Dedifferentiated amniotic fluid mesenchymal stem cell (primary cell): ENCODE measurements around the gene GPR37.

ENCODE experiments used
- DNase-seq: peaks from one replicate; pipeline ENCODE4 v3.0.0-alpha.2; 2016; ENCODE audit errors: extremely low spot score

GPR37 gene

GRCh38 chr7:124779620-124780019 lies 14.0 kb upstream of the GPR37 start:
- no peak for DNase-seq

DNA sequence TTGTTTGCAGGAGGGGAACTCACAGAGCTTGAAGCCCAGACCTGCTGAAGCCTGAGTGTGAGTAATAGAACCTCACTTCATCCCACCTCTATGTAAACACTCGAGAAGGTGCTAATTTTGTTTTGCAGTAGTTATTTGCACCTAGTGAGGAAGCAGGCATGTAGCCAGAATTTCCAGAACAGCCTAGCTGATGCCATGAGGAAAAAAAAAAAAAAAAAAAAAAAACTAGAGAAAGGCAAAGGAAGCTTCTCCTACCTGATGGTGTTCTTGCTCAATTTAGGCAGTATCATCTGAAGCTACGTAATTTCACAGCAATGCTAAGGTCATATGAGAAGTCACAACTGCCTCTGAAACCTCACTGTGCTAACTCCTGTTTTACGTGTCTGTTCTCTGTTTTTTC lies 13.6 kb upstream of the GPR37 start:
- no peak for DNase-seq

DNA sequence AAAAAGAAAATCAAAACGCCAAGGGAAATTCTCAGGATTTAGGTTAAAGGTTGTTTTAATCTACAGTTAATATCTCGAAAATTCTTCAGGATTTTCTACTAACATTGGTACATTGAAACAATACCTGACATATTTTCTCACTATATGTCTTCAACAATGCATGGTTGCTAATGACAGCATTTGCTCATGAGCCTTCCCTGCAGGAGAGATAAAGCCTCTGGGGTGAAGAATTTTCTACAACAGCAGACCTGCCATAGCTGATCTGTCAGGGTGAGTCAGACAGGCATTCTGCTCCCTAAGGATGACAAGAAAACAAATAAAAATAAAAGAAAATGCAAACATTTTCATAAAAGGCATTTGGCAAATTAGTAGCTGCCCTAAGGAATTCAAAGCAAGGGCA lies 11.7 kb upstream of the GPR37 start:
- DNase-seq: no peak

- no peak for DNase-seq
Measured at GRCh38 chr7:124776153-124776552, 10.6 kb upstream of the GPR37 start.

- no peak for DNase-seq
Measured at GRCh38 chr7:124775422-124775821, 9.8 kb upstream of the GPR37 start.

DNA sequence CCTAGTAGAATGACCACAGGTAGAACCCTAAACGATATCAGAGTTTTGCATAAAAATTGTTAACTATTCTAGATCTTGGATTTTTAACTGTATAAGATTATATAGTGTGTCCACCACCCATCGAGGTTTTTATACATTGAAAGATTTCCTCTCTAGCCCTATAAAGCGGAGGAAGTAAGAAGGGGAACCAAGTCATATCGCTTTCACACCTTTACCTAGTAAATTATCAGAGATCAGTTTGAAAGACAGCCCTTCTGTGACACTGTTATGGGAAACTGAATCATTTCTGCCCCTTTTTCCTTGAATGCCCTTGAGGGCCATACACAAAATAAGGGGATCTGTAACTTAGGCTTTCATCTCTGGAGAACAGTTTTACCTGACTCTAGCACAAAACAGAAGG lies 8.3 kb upstream of the GPR37 start:
- DNase-seq: no peak

- DNase-seq: no peak
Measured at GRCh38 chr7:124773339-124773738, 7.7 kb upstream of the GPR37 start.

DNA sequence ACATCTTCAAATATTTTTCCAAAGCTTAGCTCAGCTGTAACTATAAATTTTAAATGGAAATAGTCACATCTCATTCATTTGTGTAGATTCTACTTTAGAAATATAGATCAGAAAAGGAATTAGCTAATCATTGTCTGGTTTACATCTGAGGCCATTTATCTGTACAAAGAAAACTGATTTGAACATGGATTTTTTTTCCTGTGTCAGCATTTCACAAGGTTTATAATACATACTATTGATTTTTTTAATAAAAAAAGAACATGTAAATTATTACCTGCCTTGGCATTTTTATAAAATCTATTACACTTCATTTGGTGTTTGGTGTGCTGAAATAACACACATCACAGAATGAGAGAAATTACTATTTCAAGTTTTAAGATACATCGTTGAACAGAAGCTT lies 3.5 kb upstream of the GPR37 start:
- DNase-seq: no peak

DNA sequence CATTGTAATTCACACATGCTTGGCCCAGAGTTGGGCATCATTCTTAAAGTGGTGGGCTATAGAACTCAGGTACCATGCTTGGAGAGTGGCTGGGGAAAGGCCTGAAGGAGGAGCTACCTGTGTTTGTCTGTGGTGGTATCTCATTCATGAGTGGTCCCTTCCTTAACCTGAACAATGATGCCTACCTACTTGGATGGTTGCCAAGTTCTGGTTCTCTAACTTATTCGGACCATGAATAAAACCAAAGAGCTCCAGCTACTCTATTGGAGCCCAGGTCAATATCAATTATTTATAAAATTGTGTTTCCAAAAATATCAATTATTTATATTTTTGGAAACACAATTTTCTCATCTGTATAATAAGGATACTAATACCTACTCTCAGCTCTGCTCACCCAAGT lies 2.9 kb upstream of the GPR37 start:
- DNase-seq: no peak

DNA sequence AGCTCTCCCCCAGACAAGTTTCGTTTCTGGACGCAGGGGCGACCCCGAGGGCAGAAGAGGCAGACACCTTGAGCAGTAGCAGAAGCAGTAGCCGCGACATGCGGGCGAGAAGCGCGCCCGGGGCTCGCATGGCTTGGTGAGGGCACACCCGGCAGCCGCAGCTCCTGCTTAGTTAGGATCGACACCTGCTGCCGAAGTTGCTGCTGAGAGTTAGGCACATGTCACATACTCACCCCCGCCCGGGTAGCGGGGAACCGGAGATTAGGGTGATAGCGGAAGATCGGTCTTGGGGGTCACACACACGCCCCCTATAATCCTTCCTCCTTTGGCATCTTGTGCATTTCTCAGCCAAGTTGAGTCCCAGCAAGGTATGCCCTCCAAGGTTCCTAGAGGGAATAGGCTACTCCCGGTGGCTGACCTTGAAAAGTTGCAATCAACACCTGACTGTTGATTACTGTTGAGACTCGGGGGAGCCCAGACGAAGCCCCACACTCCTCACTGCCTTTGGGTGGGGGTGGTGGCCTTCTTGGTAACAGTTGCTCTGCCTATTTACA lies 668 bp downstream of the GPR37 start:
- DNase-seq: no peak

DNA sequence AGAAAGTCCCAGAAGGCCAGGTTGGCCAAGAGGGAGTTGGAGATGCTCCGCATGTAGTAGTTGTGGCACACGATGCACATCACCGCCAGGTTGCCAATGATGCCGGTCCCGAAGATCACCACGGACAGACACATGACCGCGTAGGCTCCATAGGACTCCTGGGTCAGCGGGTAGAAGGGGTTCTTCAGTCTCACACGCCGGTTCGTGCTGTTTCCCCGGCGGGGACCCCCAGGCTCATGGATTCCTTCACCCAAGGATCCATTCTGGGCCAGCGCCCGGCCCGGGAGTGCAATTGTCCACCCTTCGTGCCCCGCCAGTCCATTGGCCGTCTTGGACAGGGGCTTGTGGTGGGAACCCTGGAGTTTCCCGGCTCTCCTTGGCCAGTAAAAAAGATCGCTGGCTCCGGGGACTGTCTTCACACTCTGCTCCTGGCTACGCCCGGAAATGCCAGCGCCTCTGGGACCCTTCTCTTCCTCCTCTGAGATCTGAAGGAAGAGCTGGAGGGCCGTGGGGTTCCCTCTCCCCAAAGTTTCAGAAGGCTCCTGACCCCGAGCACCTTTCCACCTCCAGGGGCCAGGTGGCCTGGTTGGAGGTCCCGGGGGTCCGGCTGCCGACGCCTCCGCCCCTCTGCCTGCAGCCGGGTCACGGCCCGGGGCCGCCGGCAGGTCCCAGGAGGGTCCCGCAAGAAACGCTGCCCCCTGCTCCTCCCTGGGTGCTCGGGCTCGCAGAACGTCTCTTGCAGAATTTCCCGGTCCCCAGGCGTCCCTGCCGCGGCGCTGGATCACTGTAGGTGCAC lies 1.3 kb downstream of the GPR37 start:
- no peak for DNase-seq

GRCh38 chr7:124762611-124763143 lies 2.9 kb downstream of the GPR37 start:
- no peak for DNase-seq

DNA sequence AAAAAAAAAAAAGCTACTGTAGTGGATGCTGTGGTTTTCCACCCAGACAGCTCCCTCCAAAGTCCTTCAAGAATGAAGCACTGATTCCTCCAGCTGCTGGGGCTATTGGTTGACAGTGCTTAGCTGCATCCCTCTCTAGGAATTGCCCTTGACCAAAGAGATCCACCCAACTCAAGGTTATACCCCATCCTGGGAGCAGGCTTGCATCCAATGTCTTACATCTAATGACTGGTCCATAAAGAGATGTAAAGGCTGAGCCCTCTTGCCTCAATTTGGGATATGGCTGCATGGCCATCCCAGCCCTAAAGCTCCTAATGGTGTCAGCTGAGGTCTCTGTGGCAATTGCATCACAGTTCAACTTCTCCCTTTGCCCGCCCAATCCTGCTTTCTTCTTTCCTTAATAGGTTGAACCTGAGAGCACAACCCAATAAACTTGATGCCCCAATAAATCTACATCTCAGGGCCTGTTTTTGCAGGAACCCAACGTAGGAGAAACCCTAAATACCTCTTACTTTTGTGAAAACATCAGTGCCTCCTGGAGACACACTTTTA lies 4.4 kb downstream of the GPR37 start:
- DNase-seq: no peak

DNA sequence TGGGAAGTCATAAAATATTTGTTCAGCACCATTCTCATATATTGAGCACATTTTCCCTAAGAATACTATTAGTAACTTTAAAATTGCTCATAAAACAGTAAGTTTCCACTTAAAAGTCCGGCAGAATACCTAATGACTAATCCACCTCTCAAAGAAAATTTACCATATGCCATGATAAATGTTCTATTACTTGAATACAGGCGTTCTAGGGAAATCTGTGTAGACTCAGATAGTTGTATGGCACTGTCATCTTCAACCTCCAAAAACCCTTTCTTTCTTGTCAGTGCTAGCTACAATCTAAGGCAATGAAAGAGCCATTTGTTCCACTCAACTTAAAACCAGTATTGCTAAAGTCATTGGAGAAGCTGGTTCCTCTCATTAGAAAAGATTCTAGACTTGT lies 7.3 kb downstream of the GPR37 start:
- no peak for DNase-seq

DNA sequence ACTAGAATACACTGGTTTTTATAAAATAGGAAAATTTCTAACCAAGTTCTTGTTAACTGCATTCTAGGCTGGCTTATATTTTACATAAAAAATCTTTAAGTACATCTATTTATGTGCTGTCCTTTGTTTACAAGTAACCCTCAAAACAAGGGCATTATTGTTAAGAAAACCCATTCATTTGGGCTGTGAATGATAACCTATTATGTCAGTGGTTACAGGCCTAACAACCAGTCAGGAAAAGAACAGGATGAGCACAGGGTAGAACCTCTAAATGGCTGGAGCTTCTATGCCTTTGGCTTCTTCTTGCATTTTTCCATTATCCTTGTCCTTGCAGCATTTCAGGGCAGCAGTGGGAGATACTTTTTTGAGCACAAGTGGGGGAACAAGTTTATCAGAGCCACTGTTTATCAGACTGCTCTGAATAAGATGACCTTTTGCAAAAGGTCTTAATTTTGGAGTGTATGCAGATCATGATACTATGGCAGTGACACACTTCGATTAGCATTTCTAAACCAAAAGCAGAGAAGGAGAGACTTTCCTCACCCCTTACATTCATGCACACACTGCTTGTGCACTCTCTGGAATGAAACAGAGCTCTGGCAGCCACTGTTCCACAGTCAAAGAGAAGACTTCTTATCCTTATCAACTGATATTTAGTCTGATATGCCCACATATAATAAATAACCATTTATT lies 10.9 kb downstream of the GPR37 start:
- DNase-seq: no peak

GRCh38 chr7:124752310-124752709 lies 13.3 kb downstream of the GPR37 start:
- DNase-seq: no peak

DNA sequence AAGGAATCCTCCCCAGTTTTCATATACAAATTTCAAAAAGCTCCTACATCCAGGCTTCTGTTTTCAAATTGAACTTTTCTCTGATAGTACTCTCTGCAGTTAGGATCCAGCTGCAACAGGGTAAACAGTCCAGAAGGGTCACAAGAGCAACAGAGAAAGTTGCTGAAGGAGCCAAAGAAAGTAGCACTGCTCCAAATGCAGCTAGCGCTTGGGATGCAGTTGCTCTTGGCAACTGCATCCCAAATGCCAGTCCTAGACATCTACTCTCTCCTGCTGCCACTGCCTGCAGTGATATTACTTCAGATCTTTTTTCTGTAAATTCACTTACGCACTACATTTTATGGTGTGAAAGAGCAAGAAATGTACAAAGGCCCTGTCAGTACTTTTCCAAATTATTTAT lies 14.6 kb downstream of the GPR37 start:
- DNase-seq: no peak

- DNase-seq: no peak
Measured at GRCh38 chr7:124747072-124747471, 18.5 kb downstream of the GPR37 start.

DNA sequence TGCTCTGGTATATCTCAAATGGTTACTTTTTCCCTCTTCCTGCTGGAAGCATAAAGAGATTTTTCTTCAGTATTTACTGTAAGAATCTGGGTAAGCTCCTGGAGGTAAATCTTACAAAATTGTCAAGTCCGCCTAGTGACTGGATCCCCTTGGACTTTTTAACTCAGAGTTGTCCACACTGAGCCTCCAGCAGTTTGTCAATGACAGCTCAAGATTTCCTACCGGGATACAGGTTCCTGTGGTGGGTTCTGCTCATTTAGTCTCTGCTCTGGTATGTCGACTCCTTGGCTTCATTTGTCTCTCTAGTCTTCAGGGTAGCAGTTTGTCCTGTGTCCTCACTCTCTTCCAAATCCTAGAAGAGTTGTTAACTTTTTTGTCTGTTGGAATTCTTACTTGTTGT lies 27.0 kb downstream of the GPR37 start:
- DNase-seq: no peak

- no peak for DNase-seq
Measured at GRCh38 chr7:124737760-124738300, 27.8 kb downstream of the GPR37 start.

- DNase-seq: no peak
Measured at GRCh38 chr7:124728610-124729009, 37.0 kb downstream of the GPR37 start.

- no peak for DNase-seq
Measured at GRCh38 chr7:124724507-124725192, 40.9 kb downstream of the GPR37 start.
